ENCODE data around the gene CENPX. TPM values are rescaled to one million over a fixed set of nuclear protein-coding genes. Genes with fewer than 3 reads are reported as not detected.

CENPX gene
- total RNA-seq, 1 donor, result 18.6 TPM

DNA sequence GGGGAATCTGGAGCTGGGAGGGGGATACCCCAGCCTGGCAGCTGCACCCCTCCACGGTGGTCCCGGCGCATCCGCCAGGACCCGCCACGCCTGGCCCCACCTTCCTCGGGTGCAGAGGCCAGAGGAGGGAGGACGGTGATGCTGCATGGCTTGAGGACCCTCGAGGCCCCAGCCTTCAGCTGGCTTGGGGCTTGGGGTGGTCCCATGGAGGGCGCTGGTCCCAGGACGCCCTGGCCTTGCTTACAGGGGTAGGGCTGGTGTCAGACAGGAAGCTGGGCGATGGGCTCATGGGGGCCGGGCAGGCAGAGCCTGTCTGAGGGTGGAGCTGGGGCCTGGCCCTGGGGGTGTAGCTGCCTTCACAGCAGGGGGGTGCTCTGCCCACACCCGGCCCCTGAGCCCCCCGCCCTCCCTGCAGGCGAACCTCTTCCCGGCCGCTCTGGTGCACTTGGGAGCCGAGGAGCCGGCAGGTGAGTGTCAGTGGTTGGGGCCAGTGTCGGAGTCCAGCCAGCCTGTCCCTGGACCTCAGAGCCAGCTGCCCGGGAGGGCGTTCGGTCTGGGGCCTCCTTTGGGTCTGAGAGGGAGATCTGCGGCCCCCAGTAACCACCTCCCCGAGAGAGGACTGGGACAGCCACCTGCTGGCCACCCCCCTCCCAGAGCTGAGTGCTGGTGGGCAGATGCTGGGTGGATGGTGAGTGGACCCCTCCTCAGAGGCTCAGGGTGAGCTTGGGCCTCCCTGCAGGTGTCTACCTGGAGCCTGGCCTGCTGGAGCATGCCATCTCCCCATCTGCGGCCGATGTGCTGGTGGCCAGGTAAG, 6.4 kb downstream of the CENPX start:
- Histone ChIP-seq H3K4me3 (ENCODE audit: low read length) (no peak overlapping the region), H3K4me1 (ENCODE audit: insufficient read depth, low read length) (peaks cover 6% of the 10 kb centered on the region), H3K27me3 (ENCODE audit: insufficient read depth, low read length) (no peaks in the 10 kb centered on the region), H3K9me3 (ENCODE audit: low read depth, low read length) (no peaks in the 10 kb centered on the region)

DNA sequence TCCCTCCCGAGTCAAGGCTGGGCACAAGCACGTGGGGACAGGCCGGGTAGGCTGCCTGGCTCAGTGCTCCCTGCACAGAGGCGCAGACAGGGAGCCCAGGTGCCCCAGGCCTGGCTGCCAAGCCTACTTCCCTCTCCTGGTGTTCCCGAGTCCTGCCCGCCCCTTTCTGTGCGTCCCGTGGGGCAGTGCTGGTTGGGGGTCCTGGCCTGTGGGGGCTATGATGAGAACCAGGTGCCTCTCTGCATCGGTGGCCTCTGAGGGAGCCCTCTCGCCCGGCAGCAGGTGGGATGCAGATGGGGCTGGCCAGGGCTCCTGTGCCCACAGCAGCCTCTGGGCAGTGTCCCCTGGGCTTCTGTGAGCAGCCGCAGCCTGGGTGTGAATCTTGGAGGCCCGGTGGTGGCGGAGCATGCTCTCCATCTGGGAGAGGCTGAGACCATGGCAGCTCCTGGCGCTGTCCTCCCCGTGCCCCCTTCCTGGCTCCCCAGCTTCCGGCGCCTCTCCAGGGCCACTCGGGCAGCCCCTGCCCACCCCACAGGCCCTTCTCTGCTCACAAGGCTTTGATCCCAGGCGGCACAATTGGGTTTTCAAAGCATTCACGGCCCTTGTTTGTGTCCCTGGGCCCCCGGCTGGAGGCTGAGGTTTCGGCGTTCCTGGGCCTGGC, 7.2 kb downstream of the CENPX start:
- H3K9me3 ChIP-seq (ENCODE audit: low read depth, low read length), result no peaks in the 10 kb centered on the region
- no peak overlapping the region for H3K4me3 ChIP-seq (ENCODE audit: low read length)
- no peaks in the 10 kb centered on the region for H3K4me1 ChIP-seq (ENCODE audit: insufficient read depth, low read length)
- no peaks in the 10 kb centered on the region for H3K27me3 ChIP-seq (ENCODE audit: insufficient read depth, low read length)

DNA sequence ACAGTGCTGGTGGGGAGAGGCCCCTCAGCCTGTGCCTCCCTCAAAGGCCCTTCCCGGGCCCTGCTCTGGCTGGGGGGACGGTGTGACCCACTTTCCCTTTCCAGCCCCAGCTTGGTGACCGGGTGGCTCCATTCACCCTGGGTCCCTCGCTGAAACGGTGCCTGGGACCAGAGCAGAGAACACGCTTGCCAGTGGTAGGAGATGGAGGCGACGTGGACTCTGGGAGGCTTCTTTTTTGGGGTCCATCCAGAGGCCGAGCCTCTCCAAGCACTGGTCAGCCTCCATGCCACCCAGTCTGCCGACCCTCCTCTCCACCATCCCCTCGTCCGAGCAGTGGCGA, 7.7 kb downstream of the CENPX start:
- H3K27me3 ChIP-seq (ENCODE audit: insufficient read depth, low read length), result no peaks in the 10 kb centered on the region
- no peak overlapping the region for H3K4me3 ChIP-seq (ENCODE audit: low read length)
- H3K9me3 ChIP-seq (ENCODE audit: low read depth, low read length), result no peaks in the 10 kb centered on the region
- no peaks in the 10 kb centered on the region for H3K4me1 ChIP-seq (ENCODE audit: insufficient read depth, low read length)

DNA sequence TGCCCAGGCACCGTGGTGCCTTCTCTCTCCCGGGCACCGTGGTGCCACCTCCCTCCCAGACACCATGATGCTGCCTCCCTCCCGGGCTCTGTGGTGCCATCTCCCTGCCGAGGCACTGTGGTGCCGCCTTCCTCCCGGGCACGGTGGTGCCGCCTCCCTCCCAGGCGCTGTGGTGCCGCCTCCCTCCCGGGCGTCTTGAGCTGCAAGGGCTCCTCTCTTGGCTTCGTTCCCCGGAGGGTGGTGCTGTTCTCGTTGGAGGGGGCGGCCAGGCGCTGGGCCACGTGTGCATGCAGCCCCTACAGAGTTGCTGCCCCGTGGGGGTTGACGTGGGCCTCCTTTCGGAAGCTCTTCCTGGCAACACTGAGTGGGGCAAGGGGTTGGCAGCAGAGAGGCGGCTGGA, 8.2 kb downstream of the CENPX start:
- Histone ChIP-seq H3K4me3 (ENCODE audit: low read length) (no peak overlapping the region), H3K9me3 (ENCODE audit: low read depth, low read length) (no peaks in the 10 kb centered on the region)

DNA sequence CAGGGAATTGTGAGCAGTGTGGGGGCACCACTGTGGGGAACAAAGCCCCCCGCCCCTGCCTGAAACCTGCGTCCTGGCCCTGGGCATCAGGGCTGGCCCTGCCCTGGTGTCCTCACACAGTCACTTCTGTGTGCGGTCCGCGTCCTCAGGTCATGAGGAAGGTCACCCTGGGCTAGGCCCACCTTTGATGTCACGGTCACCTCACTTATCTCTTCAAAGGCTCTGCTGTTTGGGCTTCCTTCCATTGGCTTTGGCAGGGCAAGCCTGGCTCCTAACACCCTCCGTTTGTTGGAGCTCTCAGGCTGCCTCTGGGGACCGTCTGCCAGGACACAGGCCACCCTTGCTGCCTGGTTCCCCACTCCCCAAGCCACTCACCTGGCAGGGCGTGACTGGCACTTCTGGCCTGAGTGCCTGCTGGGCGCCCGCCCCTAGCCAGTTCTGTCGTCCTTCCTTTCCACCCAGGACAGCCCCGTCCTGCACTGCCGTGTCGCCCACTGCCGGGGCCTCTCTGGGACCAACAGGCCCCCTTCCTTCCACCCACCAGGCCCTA, 8.8 kb downstream of the CENPX start:
- no peaks in the 10 kb centered on the region for H3K27me3 ChIP-seq (ENCODE audit: insufficient read depth, low read length)
- no peak overlapping the region for H3K4me3 ChIP-seq (ENCODE audit: low read length)
- H3K9me3 ChIP-seq (ENCODE audit: low read depth, low read length), result no peaks in the 10 kb centered on the region
- no peaks in the 10 kb centered on the region for H3K4me1 ChIP-seq (ENCODE audit: insufficient read depth, low read length)

More for the DNA sequence above, 8.2 kb downstream of the CENPX start:
- H3K27me3 ChIP-seq (ENCODE audit: insufficient read depth, low read length), result no peaks in the 10 kb centered on the region
- no peaks in the 10 kb centered on the region for H3K4me1 ChIP-seq (ENCODE audit: insufficient read depth, low read length)

DNA sequence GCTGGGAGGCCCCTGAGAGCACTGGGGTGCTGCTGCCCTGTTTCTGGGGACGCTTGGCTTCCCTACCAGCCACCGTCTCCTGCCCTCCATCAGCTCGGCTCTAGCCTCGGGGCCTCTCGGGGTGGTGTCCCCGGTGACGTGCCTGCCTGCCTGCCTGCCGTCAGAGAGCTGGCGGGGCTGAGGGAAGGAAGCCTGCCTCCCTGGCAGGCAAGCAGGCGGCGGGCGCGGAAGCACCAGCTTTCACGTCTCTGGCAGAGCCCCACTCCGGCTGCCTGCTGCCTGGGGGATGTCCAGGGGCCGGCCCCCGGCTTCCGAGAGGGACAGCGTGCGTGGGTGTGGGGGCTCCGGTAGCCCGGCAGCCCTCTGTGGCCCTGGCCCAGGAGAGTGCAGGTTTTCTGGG, 9.3 kb downstream of the CENPX start:
- H3K4me1 ChIP-seq (ENCODE audit: insufficient read depth, low read length), result no peaks in the 10 kb centered on the region
- no peaks in the 10 kb centered on the region for H3K9me3 ChIP-seq (ENCODE audit: low read depth, low read length)
- no peaks in the 10 kb centered on the region for H3K27me3 ChIP-seq (ENCODE audit: insufficient read depth, low read length)
- H3K4me3 ChIP-seq (ENCODE audit: low read length), result no peak overlapping the region

DNA sequence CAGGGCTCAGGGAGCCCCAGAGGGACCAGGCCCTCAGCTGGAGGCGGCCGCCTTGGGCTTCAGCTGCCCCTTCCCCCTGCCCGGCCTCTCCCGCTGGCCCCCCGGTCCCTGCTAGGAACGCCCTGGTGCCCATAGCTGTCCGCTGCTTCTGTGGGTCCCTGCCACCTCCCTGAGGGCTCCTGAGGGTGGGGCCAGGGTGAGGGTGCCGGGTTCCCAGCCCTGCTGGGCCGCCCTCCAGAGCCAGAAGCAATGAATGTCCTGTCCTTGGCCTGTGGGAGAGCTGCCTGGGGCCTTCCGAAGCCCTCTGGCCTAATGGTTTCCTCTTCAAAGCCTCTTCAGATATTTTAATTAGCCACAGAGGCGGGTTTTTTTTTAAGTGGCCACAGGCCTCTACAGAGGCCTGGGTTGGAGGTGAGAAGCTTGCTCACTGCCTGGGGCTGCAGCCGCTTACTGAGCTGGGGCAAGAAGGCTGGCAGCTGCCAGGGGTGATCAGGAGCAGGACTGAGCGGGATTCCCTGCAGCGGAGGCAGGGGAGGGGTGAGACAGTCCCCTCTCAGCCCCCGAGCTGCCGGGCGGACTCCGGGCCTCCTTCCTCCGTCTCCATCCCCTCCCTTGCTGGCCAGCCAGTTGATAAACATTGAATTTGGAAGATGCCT, 9.9 kb downstream of the CENPX start:
- Histone ChIP-seq H3K4me1 (ENCODE audit: insufficient read depth, low read length) (no peaks in the 10 kb centered on the region), H3K9me3 (ENCODE audit: low read depth, low read length) (no peaks in the 10 kb centered on the region), H3K4me3 (ENCODE audit: low read length) (no peak overlapping the region), H3K27me3 (ENCODE audit: insufficient read depth, low read length) (no peaks in the 10 kb centered on the region)

DNA sequence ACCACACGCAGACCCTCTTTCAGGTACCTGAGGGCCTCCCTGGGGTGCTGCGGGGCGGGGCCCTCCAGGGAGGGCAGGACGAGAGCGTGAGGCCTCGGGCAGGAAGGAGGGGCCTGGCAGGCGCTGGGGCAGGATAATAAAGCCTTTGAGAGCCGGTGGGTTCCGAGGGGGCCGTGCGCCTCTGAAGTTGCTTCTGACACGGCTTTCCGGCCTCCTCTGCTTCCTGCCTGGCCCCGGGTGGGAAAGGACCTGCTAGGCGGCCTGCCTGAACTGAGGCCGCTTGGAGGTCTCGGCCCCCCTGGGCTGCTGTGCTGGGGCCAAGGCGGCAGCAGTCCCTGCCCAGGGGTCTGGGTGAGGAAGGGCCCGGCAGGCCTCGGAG, 10.4 kb downstream of the CENPX start:
- no peak overlapping the region for H3K4me3 ChIP-seq (ENCODE audit: low read length)
- H3K27me3 ChIP-seq (ENCODE audit: insufficient read depth, low read length), result no peaks in the 10 kb centered on the region
- no peaks in the 10 kb centered on the region for H3K9me3 ChIP-seq (ENCODE audit: low read depth, low read length)
- no peaks in the 10 kb centered on the region for H3K4me1 ChIP-seq (ENCODE audit: insufficient read depth, low read length)

DNA sequence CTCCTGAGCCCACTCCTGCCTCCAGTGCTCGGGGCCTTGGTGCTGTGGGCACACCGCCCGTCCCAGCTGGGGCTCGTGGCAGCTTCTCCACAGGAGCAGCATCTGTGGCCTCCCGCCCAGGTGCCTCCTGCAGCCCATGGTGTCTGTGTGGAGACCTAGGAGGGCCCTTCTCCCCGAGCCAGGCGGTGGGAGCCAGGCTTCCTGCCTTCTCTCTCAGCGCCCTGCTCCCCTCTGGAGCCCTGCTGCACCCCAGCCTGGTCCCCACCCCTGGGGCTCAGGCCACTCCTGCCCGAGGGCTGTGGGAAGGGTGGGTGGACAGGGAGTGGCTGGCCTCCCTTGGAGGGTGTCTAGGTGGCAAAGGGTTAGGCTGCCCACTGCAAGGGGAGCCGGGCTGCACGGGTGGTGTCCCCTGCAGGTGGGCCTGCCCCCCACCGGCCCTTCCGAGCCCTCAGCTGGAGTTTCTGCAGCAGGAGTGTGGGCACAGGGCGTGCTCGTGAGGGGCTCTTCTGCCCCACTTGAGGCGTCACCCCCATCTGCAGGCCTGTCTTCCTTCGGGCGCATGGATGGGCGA, 11.0 kb downstream of the CENPX start:
- H3K4me3 ChIP-seq (ENCODE audit: low read length), result no peak overlapping the region

DNA sequence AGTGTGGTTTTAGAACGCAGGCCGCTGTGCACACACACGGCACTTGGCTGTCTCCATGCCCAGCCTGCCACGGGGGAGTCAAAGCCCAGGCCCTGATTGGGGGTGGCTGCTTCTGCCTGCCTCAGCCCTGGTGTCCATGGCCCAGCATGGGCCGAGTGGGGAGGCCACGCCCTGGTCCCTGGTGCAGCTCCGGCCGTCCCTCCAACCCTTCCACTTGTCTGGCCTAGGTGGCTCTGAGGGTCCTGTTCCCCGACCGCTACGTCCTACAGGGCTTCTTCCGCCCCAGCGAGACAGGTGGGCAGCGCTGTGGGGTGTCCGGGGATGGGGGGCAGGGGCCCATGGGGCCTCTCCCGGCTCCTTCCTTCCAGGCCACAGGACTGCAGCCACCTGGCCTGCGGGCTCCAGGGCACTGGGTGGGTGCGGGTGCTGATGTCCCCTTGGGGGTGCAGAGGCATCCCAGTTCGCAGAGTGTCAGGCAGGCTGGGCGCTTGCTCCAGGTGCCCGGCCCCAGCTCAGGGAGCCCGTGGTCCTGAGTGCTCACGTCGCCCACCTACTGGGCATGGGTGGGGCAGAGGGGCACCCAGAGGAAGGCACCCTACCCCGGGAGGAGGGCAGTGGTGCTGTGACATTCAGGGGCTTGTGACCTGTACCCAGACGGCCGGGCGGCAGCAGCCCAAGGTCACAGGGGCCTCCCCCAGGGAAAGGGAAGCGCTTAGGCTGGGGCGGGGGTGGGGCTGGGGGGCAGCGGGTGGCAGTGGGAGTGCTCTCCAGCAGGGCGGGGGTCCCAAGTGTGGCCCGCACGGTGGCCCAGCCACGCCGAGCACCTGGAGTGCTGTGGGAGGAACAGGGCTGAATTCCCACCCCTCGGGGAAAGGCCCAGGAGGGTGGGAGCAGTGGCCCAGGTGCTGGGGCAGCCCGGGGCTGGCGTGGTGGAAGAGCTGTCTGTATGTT, 11.8 kb downstream of the CENPX start:
- no peak overlapping the region for H3K4me3 ChIP-seq (ENCODE audit: low read length)
- H3K4me1 ChIP-seq (ENCODE audit: insufficient read depth, low read length), result no peaks in the 10 kb centered on the region
- H3K9me3 ChIP-seq (ENCODE audit: low read depth, low read length), result no peaks in the 10 kb centered on the region
- no peaks in the 10 kb centered on the region for H3K27me3 ChIP-seq (ENCODE audit: insufficient read depth, low read length)

More for the DNA sequence above, 11.0 kb downstream of the CENPX start:
- Histone ChIP-seq H3K4me1 (ENCODE audit: insufficient read depth, low read length) (no peaks in the 10 kb centered on the region), H3K27me3 (ENCODE audit: insufficient read depth, low read length) (no peaks in the 10 kb centered on the region), H3K9me3 (ENCODE audit: low read depth, low read length) (no peaks in the 10 kb centered on the region)

DNA sequence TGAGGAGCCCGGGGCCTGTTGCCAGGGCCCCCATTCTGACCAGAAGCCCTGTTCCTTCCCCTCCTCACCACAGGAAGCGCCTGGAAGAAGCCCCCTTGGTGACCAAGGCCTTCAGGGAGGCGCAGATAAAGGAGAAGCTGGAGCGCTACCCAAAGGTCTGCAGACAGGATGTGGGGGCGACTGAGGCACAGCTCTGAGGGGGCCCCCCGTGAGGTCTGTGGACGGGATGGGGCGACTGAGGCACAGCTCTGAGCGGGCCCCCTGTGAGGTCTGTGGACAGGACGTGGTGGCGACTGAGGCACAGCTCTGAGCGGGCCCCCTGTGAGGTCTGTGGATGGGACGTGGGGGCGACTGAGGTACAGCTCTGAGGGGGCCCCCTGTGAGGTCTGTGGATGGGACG, 13.3 kb downstream of the CENPX start:
- H3K9me3 ChIP-seq (ENCODE audit: low read depth, low read length), result no peaks in the 10 kb centered on the region

DNA sequence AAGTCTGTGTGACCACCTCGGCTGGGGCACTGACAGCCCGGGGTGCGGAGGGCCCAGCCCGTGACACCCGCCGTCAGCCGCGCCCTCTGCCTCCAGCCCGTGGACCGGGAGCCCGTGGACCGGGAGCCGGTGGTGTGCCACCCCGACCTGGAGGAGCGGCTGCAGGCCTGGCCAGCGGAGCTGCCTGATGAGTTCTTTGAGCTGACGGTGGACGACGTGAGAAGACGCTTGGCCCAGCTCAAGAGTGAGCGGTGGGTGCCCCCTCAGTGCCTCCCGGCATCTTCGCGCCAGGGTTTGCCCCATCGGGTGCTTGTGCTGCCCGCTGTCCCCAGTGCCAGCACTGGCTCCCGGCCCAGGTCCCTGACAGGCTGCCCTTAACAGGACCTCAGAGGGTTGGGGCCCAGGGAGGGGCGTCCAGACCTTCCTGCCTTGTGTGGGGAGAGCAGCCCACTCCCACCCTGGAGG, 13.7 kb downstream of the CENPX start:
- Histone ChIP-seq H3K4me1 (ENCODE audit: insufficient read depth, low read length) (no peaks in the 10 kb centered on the region), H3K9me3 (ENCODE audit: low read depth, low read length) (no peaks in the 10 kb centered on the region), H3K4me3 (ENCODE audit: low read length) (no peak overlapping the region), H3K27me3 (ENCODE audit: insufficient read depth, low read length) (no peaks in the 10 kb centered on the region)

More for the DNA sequence above, 13.3 kb downstream of the CENPX start:
- Histone ChIP-seq H3K4me3 (ENCODE audit: low read length) (no peak overlapping the region), H3K4me1 (ENCODE audit: insufficient read depth, low read length) (no peaks in the 10 kb centered on the region), H3K27me3 (ENCODE audit: insufficient read depth, low read length) (no peaks in the 10 kb centered on the region)

DNA sequence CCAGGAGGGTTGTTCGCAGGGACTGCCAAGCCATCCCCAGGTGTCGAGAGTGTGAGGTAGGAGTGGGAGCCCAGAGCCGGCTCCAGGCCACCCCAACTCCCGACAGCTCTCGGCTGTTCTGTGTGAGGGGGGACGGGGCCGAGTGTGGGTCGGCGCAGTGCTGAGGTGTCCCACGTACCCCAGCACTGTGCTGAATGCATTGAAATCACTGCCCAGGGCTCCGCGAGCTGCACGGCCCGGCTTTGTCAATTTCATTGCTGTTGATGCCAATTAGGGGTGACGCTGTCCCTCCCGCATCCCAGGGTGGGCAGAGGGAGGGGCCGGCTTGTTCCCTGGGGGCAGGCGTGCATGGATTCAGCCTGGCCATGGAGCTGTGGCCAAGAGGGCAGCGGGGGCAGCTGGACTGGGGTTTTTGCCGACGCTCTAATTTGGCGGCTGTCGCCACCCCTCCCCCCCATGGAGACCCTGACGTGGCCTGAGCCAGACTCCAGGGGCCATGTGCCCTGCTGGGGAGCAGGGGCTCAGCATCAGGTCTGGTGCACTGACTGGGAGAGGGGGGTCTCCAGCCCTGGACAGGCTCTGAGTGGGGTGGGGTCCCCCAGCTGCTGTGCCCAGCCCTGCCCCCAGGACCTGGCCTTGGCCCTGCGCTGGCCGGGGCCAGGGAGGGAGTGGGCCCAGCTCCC, 14.3 kb downstream of the CENPX start:
- Histone ChIP-seq H3K9me3 (ENCODE audit: low read depth, low read length) (no peaks in the 10 kb centered on the region), H3K27me3 (ENCODE audit: insufficient read depth, low read length) (no peaks in the 10 kb centered on the region), H3K4me3 (ENCODE audit: low read length) (no peak overlapping the region), H3K4me1 (ENCODE audit: insufficient read depth, low read length) (no peaks in the 10 kb centered on the region)

All from mononuclear cell (primary cell).